ENCODE measurements around the gene TCF12. TPM values are rescaled to one million over a fixed set of nuclear protein-coding genes. Genes with fewer than 3 reads are reported as not detected.

TCF12 gene
- total and polyA plus RNA-seq, 2 donors (not counting 3 experiments of a cell fraction or from before 2014, with no cell fraction given): 72.1 to 133 TPM

DNA sequence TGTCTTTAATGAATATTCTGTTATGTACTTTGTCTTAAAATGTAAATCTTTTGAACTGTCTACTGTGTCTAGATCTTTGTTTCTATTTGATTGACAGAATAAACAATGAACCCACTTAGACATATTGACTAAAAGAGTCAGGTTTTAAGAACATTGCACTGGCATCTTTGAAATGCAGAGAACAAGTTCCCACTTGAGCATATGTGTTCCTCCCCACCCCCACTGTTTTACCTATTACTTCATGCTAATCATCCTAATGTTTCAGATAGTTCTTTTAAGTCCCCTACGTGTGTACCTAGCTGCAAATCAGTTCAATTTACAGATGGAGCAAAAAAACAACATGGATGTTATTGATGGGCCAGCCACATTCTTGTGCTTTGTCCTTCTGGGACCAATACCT is 11.7 kb upstream of the TCF12 start:
- Histone ChIP-seq H3K27ac (ENCODE audit: insufficient read depth, low read depth, low read length) (no peak overlapping the region), H3K4me1 (ENCODE audit: control insufficient read depth, extremely low read depth, insufficient read depth, low read length) (no peaks in the 10 kb centered on the region), H3K27me3 (ENCODE audit: control insufficient read depth in 2 of 2, insufficient read depth in 2 of 2, low read length in 2 of 2) (no peaks in the 10 kb centered on the region), H3K9me1 (replicated peaks; ENCODE audit: control insufficient read depth, extremely low read depth, insufficient read depth, low read length) (no peaks in the 10 kb centered on the region), H3K4me3 (replicated peaks in 1 of 3; ENCODE audit: insufficient read depth in 1 of 3, low read depth in 1 of 3, low read length in 3 of 3) (no peak overlapping the region), H4K20me1 (replicated peaks; ENCODE audit: control insufficient read depth, extremely low read depth, insufficient read depth, low read length) (no peaks in the 10 kb centered on the region), H3K36me3 (ENCODE audit: control insufficient read depth in 2 of 2, extremely low read depth in 1 of 2, insufficient read depth in 2 of 2, low read length in 2 of 2) (no peaks in the 10 kb centered on the region), H3K9ac (replicated peaks; ENCODE audit: extremely low read depth, insufficient read depth, low read length) (no peak overlapping the region), H3K9me3 (replicated peaks; ENCODE audit: control insufficient read depth, insufficient read depth, low read length) (no peaks in the 10 kb centered on the region), H2AFZ (ENCODE audit: low read depth, low read length) (no peak overlapping the region), H3K79me2 (ENCODE audit: control insufficient read depth, insufficient read depth, low read length) (no peaks in the 10 kb centered on the region), H3K4me2 (ENCODE audit: insufficient read depth, low read length) (no peak overlapping the region)
- dilution Hi-C loops (cut with MboI; ENCODE audit: extremely low pct_ligation_motif_present, low sequenced_read_pairs): no loop called here
- intact Hi-C loops (cut with micrococcal nuclease): no loop called here
- DNase-seq (ENCODE audit: low read depth, low spot score): no peak
- no TSS peak for BruUV-seq (replicated peaks)
- ChIA-PET POLR2A (no interaction called here), CTCF (interaction anchor here (2.0 kb wide), 1 partner anchor 11 kb away, joined by 9 read pairs; no protein-coding TSS in a partner anchor)
- TF ChIP-seq, protein P1, sequence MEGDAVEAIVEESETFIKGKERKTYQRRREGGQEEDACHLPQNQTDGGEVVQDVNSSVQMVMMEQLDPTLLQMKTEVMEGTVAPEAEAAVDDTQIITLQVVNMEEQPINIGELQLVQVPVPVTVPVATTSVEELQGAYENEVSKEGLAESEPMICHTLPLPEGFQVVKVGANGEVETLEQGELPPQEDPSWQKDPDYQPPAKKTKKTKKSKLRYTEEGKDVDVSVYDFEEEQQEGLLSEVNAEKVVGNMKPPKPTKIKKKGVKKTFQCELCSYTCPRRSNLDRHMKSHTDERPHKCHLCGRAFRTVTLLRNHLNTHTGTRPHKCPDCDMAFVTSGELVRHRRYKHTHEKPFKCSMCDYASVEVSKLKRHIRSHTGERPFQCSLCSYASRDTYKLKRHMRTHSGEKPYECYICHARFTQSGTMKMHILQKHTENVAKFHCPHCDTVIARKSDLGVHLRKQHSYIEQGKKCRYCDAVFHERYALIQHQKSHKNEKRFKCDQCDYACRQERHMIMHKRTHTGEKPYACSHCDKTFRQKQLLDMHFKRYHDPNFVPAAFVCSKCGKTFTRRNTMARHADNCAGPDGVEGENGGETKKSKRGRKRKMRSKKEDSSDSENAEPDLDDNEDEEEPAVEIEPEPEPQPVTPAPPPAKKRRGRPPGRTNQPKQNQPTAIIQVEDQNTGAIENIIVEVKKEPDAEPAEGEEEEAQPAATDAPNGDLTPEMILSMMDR (IDR thresholded peaks at IDR 0.05; ENCODE audit: extremely low read depth in 1 of 2, insufficient read depth in 1 of 2, low read depth in 1 of 2, low read length in 2 of 2): no peak
- TF ChIP-seq EZH2 (IDR thresholded peaks at IDR 0.05; ENCODE audit: borderline replicate concordance, low read depth, low read length, severe bottlenecking) (no peak), MYC (IDR thresholded peaks at IDR 0.05; ENCODE audit: low read depth, low read length) (no peak), POLR2AphosphoS5 (IDR thresholded peaks at IDR 0.05; ENCODE audit: insufficient read depth, low read depth, low read length) (no peak), GATA2 (IDR thresholded peaks at IDR 0.05; ENCODE audit: insufficient read depth, insufficient read length, low read depth, low read length) (no peak), POLR2A (IDR thresholded peaks at IDR 0.05; ENCODE audit: low read depth, low read length) (no peak), JUN (IDR thresholded peaks at IDR 0.05; ENCODE audit: borderline replicate concordance, insufficient read depth, insufficient read length, low read depth) (no peak), FOS (IDR thresholded peaks at IDR 0.05; ENCODE audit: borderline replicate concordance, insufficient read depth, low read length) (no peak)
- TF ChIP-seq, protein P2, sequence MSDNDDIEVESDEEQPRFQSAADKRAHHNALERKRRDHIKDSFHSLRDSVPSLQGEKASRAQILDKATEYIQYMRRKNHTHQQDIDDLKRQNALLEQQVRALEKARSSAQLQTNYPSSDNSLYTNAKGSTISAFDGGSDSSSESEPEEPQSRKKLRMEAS (IDR thresholded peaks at IDR 0.05; ENCODE audit: insufficient read depth, insufficient read length): no peak
- FAIRE-seq: no peak
